NCI-H1930 (cell line): ENCODE results near the gene SPARC.

Experiments
- DNase-seq, 2 experiments: peaks; one replicate each; lab custom pipeline; 2025; lab: John Stamatoyannopoulos, UW

SPARC gene

DNA sequence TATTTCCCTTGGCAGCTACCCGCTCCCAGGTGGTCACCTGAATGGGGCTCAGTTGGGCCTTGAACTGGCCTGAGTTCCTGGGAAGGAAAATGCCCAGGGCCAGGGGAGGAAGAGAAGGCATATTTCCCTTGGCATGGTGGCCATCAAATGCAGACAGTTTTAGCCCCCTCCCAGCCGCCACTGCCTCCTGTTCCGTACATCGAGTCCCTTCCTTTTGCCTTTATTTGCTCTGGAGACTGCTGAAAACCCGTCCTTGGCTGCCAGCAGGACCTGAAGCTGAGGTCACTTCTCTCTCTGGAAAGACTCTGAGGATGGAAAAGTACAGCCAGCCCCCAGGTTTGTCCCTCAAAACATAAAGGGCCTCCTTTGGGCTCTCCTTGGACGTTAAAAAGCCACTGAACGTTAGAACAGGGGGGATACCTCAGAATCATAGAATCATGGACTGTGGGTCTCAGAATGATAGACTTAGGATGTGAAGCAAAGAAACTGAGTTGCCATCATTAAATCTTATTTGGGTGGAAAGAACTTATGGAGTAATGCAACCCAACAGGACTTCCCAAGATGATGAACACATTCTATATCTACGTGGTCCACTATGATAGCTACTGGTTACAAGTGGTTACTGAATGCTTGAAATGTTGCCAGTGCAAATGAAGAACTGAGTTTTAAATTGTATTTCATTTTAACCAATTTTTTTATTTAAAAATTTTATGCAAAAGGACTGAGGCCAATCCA lies 7.1 kb downstream of the SPARC start:
- no peak for DNase-seq

- no peak for DNase-seq
Observed at GRCh38 chr5:151678713-151679112, 8.0 kb downstream of the SPARC start.

DNA sequence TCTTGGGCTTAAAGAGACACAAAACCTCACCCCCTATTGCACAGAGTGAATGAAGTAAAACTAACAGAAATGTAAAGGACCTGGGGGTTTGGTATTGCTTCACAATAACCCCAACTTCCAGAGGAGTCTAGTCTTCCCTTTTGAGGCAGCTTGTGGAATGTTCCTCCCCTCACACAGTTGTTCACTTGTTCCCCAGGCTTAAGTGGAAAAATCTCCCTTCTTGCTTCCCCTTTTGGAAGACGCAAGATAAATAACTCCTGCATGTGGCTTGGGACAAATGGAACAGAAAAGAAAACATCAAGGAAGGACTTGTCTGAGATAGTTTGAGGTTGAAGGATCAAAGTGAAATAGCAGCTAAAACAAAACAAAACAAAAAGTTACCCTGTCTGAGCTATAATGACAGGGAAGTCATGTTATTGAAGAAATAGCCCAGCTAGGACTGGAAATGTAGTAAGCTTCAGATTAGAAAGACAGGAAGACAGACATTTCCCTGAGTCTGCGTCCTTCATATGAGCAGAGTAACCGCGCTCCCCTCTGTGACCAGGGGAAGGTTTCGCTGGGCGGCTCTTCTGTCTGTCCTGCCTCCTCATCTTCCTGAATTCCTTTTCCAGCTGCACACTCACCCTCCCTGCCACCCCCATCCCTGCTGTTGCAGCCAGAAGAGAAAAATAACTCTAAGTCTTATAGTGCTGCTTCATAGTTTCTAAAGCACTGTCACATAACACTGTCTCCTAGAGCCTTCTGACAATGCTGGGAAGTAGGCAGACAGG lies 8.8 kb downstream of the SPARC start:
- DNase-seq, result no peak

- no peak for DNase-seq
Observed at GRCh38 chr5:151676719-151677118, 10.0 kb downstream of the SPARC start.

- DNase-seq, result no peak
Observed at GRCh38 chr5:151676314-151676712, 10.4 kb downstream of the SPARC start.

DNA sequence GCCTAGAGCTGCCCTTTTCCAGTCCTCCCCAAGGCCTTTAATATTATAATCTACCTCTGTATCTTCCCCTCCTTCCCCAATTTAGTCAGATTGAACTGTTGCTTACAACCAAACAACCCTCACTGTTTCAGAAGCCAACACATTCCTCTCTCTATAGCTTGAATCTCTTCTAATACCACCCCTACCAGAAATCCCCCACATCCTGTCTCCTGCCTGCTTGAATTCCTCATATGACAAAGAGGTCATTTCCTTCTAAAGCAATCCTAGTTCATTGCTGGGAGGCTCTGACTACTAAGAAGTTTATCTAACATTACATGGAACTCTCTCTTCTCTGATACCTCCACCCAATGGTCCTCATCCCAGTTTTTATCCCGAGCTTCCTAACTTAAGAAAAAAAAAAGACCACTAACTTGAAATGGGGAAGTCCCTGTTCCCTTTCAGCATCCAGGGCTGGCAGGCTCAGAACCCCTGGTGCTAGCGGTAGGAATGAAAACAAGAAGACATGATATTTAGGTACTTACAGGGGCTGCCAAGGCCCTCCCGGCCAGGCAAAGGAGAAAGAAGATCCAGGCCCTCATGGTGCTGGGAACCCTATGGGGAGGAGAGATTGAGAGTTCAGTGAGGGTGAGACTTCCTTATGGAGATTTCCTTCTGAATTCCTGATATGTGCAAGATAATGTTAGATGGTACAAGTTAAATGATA lies 11.0 kb downstream of the SPARC start:
- DNase-seq, result no peak

GRCh38 chr5:151674626-151675610 lies 11.8 kb downstream of the SPARC start:
- DNase-seq, result no peak

- no peak for DNase-seq
Observed at GRCh38 chr5:151673421-151673820, 13.3 kb downstream of the SPARC start.

GRCh38 chr5:151672516-151672915 lies 14.2 kb downstream of the SPARC start:
- DNase-seq, result no peak

GRCh38 chr5:151671950-151672349 lies 14.8 kb downstream of the SPARC start:
- DNase-seq, result no peak

- DNase-seq, result no peak
Observed at GRCh38 chr5:151670953-151671636, 15.6 kb downstream of the SPARC start.

GRCh38 chr5:151670083-151670686 lies 16.5 kb downstream of the SPARC start:
- DNase-seq, result no peak

DNA sequence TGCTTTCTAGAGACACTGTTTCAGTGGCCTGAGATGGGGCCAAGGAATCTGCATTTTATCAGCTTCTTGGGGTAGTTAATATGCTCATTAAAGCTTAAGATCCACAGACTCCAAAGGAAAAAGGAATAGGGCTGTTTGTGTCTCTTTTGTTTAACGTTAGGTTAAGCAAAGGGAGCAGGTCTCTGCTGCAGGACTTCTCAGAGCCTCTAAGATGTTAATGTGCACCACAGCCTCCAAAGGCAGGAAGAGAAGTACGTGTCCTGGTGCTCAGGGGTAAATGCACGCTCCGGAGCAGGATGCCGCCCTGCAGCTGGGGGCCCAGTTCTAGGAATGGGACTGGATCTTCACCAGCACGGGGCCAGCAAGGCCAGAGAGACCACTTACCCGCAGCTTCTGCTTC lies 19.6 kb downstream of the SPARC start:
- DNase-seq, result no peak

- no peak for DNase-seq
Observed at GRCh38 chr5:151665613-151666012, 21.1 kb downstream of the SPARC start.

GRCh38 chr5:151664694-151665585 lies 21.8 kb downstream of the SPARC start:
- no peak for DNase-seq

DNA sequence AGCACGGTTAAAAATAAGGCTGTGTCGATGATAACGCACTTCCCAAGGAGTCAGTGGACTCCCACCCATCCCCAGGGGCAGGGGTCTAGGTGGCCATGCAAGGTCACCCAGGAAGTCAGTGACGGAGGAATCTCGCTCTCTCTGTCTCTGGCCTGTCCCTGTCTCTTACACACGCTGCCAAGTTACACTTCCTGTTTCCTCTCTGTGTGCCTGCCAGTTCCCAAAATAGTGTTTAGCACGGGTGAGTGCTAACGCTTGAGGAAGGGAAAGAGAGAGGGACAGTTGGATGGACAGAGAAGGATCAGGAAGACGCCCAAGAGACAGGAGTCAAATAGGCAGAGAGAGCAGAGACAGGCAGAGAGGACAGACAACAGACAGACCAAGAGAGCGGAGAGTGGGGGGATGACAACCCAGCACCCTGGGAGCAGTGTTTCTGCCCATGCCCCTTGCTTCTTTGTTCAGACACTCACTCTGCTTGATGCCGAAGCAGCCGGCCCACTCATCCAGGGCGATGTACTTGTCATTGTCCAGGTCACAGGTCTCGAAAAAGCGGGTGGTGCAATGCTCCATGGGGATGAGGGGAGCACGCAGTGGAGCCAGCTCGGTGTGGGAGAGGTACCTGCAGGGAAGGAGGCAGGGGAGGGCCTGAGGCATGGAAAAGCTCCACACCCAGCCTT lies 23.0 kb downstream of the SPARC start:
- no peak for DNase-seq

DNA sequence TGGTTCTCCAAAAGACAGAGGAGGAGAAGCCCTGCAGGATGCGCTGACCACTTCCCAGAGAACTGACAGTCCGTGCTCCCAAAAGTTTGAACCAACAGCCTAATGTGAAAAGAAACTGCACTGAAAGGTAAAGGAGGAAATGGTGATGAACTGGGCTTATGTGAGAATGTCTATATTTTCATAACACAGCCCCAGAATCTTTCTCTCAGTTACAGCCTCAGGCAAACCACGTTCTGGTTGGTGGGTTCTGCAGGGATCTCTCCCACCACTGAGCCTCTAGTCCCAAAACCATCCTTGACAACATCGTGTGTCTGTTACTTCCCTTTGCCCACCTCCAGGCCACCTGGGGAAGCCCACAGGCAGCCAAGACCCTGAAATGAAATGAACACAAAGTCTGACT lies 23.9 kb downstream of the SPARC start:
- DNase-seq, result no peak

- DNase-seq, result no peak
Observed at GRCh38 chr5:151661968-151662732, 24.6 kb downstream of the SPARC start.
